Panc1 (cell line): ENCODE results near the gene PPP2R2B. TPM values are rescaled to one million over a fixed set of nuclear protein-coding genes. Genes with fewer than 3 reads are reported as not detected.

ENCODE experiments used
- ATAC-seq: fragments of 200-7000 bp; cut with Tn5 transposase; 2 replicates; pipeline ENCODE4 v1.9.1; 2020; ENCODE audit warnings: mild to moderate bottlenecking, moderate library complexity
- BruUV-seq: library from RNA; stranded (reverse); fragments of 400-500 nt; replicated peaks from 2 replicates; lab custom pipeline; 2021; lab: Mats Ljungman, UMichigan
- CTCF ChIA-PET: fragments of 300-600 bp; sonication (Branson Sonifier 250); formaldehyde crosslinking; loops from one replicate; lab custom pipeline; 2022; ENCODE audit warnings: antibody characterized with exemption; lab: Charles Lee
- POLR2A ChIA-PET: fragments of 300-600 bp; sonication (Branson Sonifier 250); formaldehyde crosslinking; loops from one replicate; lab custom pipeline; 2022; ENCODE audit warnings: antibody characterized with exemption; lab: Charles Lee
- DNase-seq: peaks from one replicate; pipeline ENCODE4 v3.0.0-alpha.2; 2010; ENCODE audit warnings: low read depth, low spot score
- H3K27ac ChIP-seq: 2 replicates; pipeline ENCODE4 v1.5.1; 2011; ENCODE audit warnings: mild to moderate bottlenecking, low read length, inconsistent platforms
- H3K27me3 ChIP-seq: fragments of 200-500 bp; sonication (Bioruptor generic); 2 replicates; pipeline ENCODE4 v1.6.0; 2014; ENCODE audit warnings: low read length, inconsistent platforms; ENCODE audit not compliant: control insufficient read depth, insufficient read depth
- H3K36me3 ChIP-seq: fragments of 200-500 bp; sonication (Bioruptor generic); 2 replicates; pipeline ENCODE4 v1.5.1; 2014; ENCODE audit warnings: inconsistent platforms, mild to moderate bottlenecking, low read length, moderate library complexity; ENCODE audit not compliant: control insufficient read depth, insufficient read depth
- H3K4me1 ChIP-seq: 2 replicates; pipeline ENCODE4 v1.5.1; 2011; ENCODE audit warnings: inconsistent platforms, mild to moderate bottlenecking, low read length, moderate library complexity; ENCODE audit not compliant: control insufficient read depth, insufficient read depth
- H3K4me3 ChIP-seq, 2 experiments: 2 replicates each; pipeline ENCODE4 v1.5.1; 2011 to 2012; ENCODE audit warnings: low read depth in 2 of 2, low read length in 2 of 2, mild to moderate bottlenecking in 2 of 2, inconsistent platforms in 1 of 2, moderate library complexity in 1 of 2
- H3K9me3 ChIP-seq: fragments of 200-500 bp; sonication (Bioruptor generic); 2 replicates; pipeline ENCODE4 v1.5.1; 2014; ENCODE audit warnings: low read depth, mild to moderate bottlenecking, inconsistent platforms, low read length, moderate library complexity; ENCODE audit not compliant: control insufficient read depth, insufficient read depth
- CTCF ChIP-seq: fragments of 450-650 bp; IDR thresholded peaks from 2 replicates; pipeline ENCODE4 v1.5.1; 2017; ENCODE audit warnings: mild to moderate bottlenecking
- POLR2AphosphoS5 ChIP-seq: IDR thresholded peaks from 2 replicates; pipeline ENCODE4 v1.6.1; 2012; ENCODE audit warnings: mild to moderate bottlenecking, low read depth, low read length, moderate library complexity
- SIN3A ChIP-seq: IDR thresholded peaks from 2 replicates; pipeline ENCODE4 v1.6.1; 2012; ENCODE audit warnings: low read depth, mild to moderate bottlenecking, low read length, moderate library complexity, borderline replicate concordance; ENCODE audit not compliant: insufficient read depth
- TCF7L2 ChIP-seq: IDR thresholded peaks from 2 replicates; pipeline ENCODE4 v1.6.1; 2011; ENCODE audit warnings: mild to moderate bottlenecking, low read depth, low read length, inconsistent platforms
- in situ Hi-C: cut with HindIII; loops from 2 replicates; pipeline ENCODE4 v1.10.0; 2016; ENCODE audit warnings: low sequenced_read_pairs, low pct_unique_long_range_greater_than_20kb
- intact Hi-C: fragments of 100-400 bp; cut with micrococcal nuclease; formaldehyde crosslinking; loops from one replicate; pipeline ENCODE4 v1.10.0; 2022; ENCODE audit not compliant: unreplicated experiment
- total RNA-seq: library from RNA; stranded (reverse); gene quantifications from one replicate; pipeline ENCODE4 v1.2.1, GENCODE V29; 2021; ENCODE audit not compliant: unreplicated experiment
- TF ChIP-seq, protein P1 (sequence below), 2 experiments: IDR thresholded peaks; 2 replicates each; pipeline ENCODE4 v1.6.1; 2011 to 2012; ENCODE audit warnings: low read depth in 2 of 2, control low read depth in 1 of 2, low read length in 1 of 2, mild to moderate bottlenecking in 1 of 2, moderate library complexity in 1 of 2; ENCODE audit not compliant: insufficient read depth in 1 of 2

The PPP2R2B gene
- total RNA-seq, 1 experiment from 2014 or later: 8.8 TPM

GRCh38 chr5:146897061-146897460 is 18.5 kb upstream of the PPP2R2B start:
- POLR2A ChIA-PET: no interaction called here
- ATAC-seq: no peak

DNA sequence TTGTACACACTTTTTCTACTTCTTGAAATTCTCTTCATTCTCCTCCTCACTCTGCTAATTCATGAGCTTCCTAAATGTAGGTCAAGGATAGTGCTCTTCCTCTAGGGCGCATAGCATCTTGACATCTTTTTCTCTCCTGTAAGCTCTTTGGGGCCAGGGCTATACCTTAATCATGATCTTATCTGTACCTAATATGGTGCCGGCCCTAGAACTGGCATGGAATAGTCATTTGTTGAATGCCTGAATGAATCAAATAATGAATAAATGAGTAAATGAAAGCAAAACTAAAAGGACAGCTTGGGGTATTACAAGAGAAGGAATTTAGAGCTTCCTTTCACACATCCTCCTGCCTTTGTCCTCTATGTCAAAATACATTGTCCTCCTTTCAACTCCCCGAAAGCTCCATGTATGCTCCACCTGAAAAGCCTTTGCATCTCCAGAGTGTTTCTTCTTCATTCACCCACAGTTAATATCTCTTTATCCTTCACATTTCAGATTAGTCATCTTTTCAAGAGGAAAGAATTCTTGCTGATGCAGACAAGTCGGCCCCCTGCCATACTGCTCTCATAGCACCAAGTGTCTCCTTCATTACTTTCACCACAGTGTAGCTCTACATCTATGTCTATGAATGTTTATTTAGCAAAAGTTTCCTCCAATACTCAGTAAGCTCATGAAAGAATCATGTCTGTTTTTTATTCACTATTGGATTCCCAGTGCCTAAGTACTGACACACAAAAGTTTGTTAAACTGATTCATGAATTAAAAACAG is 16.4 kb upstream of the PPP2R2B start:
- TF ChIP-seq TCF7L2 (no peak), POLR2AphosphoS5 (no peak), CTCF (no peak), SIN3A (no peak)
- TF ChIP-seq, protein P1, sequence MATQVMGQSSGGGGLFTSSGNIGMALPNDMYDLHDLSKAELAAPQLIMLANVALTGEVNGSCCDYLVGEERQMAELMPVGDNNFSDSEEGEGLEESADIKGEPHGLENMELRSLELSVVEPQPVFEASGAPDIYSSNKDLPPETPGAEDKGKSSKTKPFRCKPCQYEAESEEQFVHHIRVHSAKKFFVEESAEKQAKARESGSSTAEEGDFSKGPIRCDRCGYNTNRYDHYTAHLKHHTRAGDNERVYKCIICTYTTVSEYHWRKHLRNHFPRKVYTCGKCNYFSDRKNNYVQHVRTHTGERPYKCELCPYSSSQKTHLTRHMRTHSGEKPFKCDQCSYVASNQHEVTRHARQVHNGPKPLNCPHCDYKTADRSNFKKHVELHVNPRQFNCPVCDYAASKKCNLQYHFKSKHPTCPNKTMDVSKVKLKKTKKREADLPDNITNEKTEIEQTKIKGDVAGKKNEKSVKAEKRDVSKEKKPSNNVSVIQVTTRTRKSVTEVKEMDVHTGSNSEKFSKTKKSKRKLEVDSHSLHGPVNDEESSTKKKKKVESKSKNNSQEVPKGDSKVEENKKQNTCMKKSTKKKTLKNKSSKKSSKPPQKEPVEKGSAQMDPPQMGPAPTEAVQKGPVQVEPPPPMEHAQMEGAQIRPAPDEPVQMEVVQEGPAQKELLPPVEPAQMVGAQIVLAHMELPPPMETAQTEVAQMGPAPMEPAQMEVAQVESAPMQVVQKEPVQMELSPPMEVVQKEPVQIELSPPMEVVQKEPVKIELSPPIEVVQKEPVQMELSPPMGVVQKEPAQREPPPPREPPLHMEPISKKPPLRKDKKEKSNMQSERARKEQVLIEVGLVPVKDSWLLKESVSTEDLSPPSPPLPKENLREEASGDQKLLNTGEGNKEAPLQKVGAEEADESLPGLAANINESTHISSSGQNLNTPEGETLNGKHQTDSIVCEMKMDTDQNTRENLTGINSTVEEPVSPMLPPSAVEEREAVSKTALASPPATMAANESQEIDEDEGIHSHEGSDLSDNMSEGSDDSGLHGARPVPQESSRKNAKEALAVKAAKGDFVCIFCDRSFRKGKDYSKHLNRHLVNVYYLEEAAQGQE (IDR thresholded peaks at IDR 0.05; ENCODE audit: insufficient read depth in 1 of 2, low read depth in 2 of 2, low read length in 1 of 2): no peak
- Histone ChIP-seq H3K4me3 (no peak overlapping the region), H3K27me3 (no peaks in the 10 kb centered on the region), H3K27ac (no peak overlapping the region), H3K9me3 (no peaks in the 10 kb centered on the region), H3K4me1 (no peaks in the 10 kb centered on the region), H3K36me3 (no peaks in the 10 kb centered on the region)
- in situ Hi-C loops: no loop called here
- ATAC-seq: no peak
- BruUV-seq: no TSS peak
- POLR2A ChIA-PET: no interaction called here
- CTCF ChIA-PET: no interaction called here
- intact Hi-C loops: no loop called here
- no peak for DNase-seq

More at GRCh38 chr5:146897061-146897460, 18.5 kb upstream of the PPP2R2B start:
- H3K9me3 ChIP-seq: no peaks in the 10 kb centered on the region
- BruUV-seq: no TSS peak
- no peaks in the 10 kb centered on the region for H3K27me3 ChIP-seq
- no peak overlapping the region for H3K27ac ChIP-seq
- intact Hi-C loops (no loop called here), in situ Hi-C loops (no loop called here)
- no peak overlapping the region for H3K4me3 ChIP-seq
- no peaks in the 10 kb centered on the region for H3K4me1 ChIP-seq
- no peaks in the 10 kb centered on the region for H3K36me3 ChIP-seq
- CTCF ChIA-PET: no interaction called here
- TF ChIP-seq, protein P1 (IDR thresholded peaks at IDR 0.05; ENCODE audit: insufficient read depth in 1 of 2, low read depth in 2 of 2, low read length in 1 of 2): no peak
- TF ChIP-seq TCF7L2 (no peak), CTCF (no peak), SIN3A (no peak)
- no peak for DNase-seq
